ENCODE measurements around the gene WDFY4. TPM values are rescaled to one million over a fixed set of nuclear protein-coding genes. Genes with fewer than 3 reads are reported as not detected.

Gene WDFY4
- total and polyA plus RNA-seq, 9 of the 15 experiments (the other 6 are each of a cell fraction or from before 2014, with no cell fraction given) = 0.01 to 0.02 (median 0.01) TPM; not detected in 6

GRCh38 chr10:48697821-48698764, 13.4 kb downstream of the WDFY4 start:
- DNase-seq (ENCODE audit: extremely low read depth in 1 of 4, low spot score in 3 of 4) = no peak
- Histone ChIP-seq H4K20me1 (replicated peaks; ENCODE audit: control insufficient read depth, insufficient read depth, low read length) (peaks cover 11% of the 10 kb centered on the region; the same call in 1 of the 2 replicates), H3K36me3 (ENCODE audit: control insufficient read depth, insufficient read depth, low read length) (no peaks in the 10 kb centered on the region), H3K9ac (ENCODE audit: insufficient read depth in 1 of 2, low read depth in 2 of 2, low read length in 2 of 2) (no peak overlapping the region), H3K79me2 (ENCODE audit: control insufficient read depth, insufficient read depth, low read length) (no peaks in the 10 kb centered on the region), H3K27me3 (ENCODE audit: control insufficient read depth in 2 of 2, insufficient read depth in 2 of 2, low read length in 2 of 2) (peaks cover 9 to 35% of the 10 kb centered on the region in 2 experiments; a peak in 3 of 5 replicates), H3K9me1 (ENCODE audit: control insufficient read depth, insufficient read depth, low read length) (no peaks in the 10 kb centered on the region), H3K4me1 (replicated peaks in 1 of 2; ENCODE audit: control insufficient read depth in 2 of 2, insufficient read depth in 2 of 2, low read length in 2 of 2) (peaks cover 0 to 3% of the 10 kb centered on the region in 2 experiments; a peak in 2 of 5 replicates), H3K27ac (ENCODE audit: extremely low read depth, low read depth, low read length) (no peak overlapping the region), H2AFZ (ENCODE audit: low read depth, low read length) (no peak overlapping the region), H3K4me3 (no peak overlapping the region), H3K4me2 (ENCODE audit: insufficient read depth, low read length) (no peak overlapping the region), H3K9me3 (replicated peaks; ENCODE audit: control insufficient read depth, insufficient read depth, low read depth, low read length) (no peaks in the 10 kb centered on the region)
- CTCF ChIA-PET (ENCODE audit: low intra/inter-chr PET ratio) = no interaction called here
- no peak for FAIRE-seq
- POLR2A ChIA-PET = no interaction called here
- no peak; the same call in 2 of the 3 replicates for ATAC-seq
- in situ Hi-C loops (cut with MboI) (no loop called here), intact Hi-C loops (cut with micrococcal nuclease) (no loop called here)
- BruUV-seq (replicated peaks) = no TSS peak
- TF ChIP-seq ZNF3 (CRISPR knock-in tag; IDR thresholded peaks at IDR 0.05) = no peak
- 1% methylated on average over 19 of the region's 19 CpGs for WGBS (ENCODE audit: insufficient coverage, low coverage, missing lambda C conversion rate)

- Histone ChIP-seq H3K27ac (ENCODE audit: extremely low read depth, low read depth, low read length) (no peak overlapping the region), H3K9me3 (replicated peaks; ENCODE audit: control insufficient read depth, insufficient read depth, low read depth, low read length) (no peaks in the 10 kb centered on the region), H3K4me3 (no peak overlapping the region), H3K4me2 (ENCODE audit: insufficient read depth, low read length) (no peak overlapping the region), H3K4me1 (replicated peaks in 1 of 2; ENCODE audit: control insufficient read depth in 2 of 2, insufficient read depth in 2 of 2, low read length in 2 of 2) (peaks cover 0 to 3% of the 10 kb centered on the region in 2 experiments; a peak in 2 of 5 replicates), H2AFZ (ENCODE audit: low read depth, low read length) (no peak overlapping the region), H3K27me3 (ENCODE audit: control insufficient read depth in 2 of 2, insufficient read depth in 2 of 2, low read length in 2 of 2) (peaks cover 9 to 36% of the 10 kb centered on the region in 2 experiments; a peak in 3 of 5 replicates), H4K20me1 (replicated peaks; ENCODE audit: control insufficient read depth, insufficient read depth, low read length) (peaks cover 11% of the 10 kb centered on the region; the same call in 1 of the 2 replicates), H3K9me1 (ENCODE audit: control insufficient read depth, insufficient read depth, low read length) (no peaks in the 10 kb centered on the region), H3K79me2 (ENCODE audit: control insufficient read depth, insufficient read depth, low read length) (no peaks in the 10 kb centered on the region), H3K9ac (ENCODE audit: insufficient read depth in 1 of 2, low read depth in 2 of 2, low read length in 2 of 2) (no peak overlapping the region), H3K36me3 (ENCODE audit: control insufficient read depth, insufficient read depth, low read length) (no peaks in the 10 kb centered on the region)
- CTCF ChIA-PET (ENCODE audit: low intra/inter-chr PET ratio) = no interaction called here
- ATAC-seq (no peak; the same call in 2 of the 3 replicates), FAIRE-seq (no peak), DNase-seq (ENCODE audit: extremely low read depth in 1 of 4, low spot score in 3 of 4) (no peak)
- no TSS peak for BruUV-seq (replicated peaks)
- POLR2A ChIA-PET = interaction anchor here (0.7 kb wide), 1 partner anchor 1474 kb away, joined by 3 read pairs; no protein-coding TSS in a partner anchor
- 0% methylated on average over 8 of the region's 8 CpGs for WGBS (ENCODE audit: insufficient coverage, low coverage, missing lambda C conversion rate)
- in situ Hi-C loops (cut with MboI) = no loop called here
- intact Hi-C loops (cut with micrococcal nuclease) = no loop called here
- TF ChIP-seq AFF1 (IDR thresholded peaks at IDR 0.05; ENCODE audit: low read depth in 1 of 2, partially characterized antibody in 2 of 2) (no peak), ZBTB8A (IDR thresholded peaks at IDR 0.05; ENCODE audit: partially characterized antibody) (no peak), KDM5B (IDR thresholded peaks at IDR 0.05; ENCODE audit: insufficient replicate concordance, low read depth, low read length) (no peak), HIVEP1 (CRISPR knock-in tag; IDR thresholded peaks at IDR 0.05) (no peak), GABPB1 (CRISPR knock-in tag; IDR thresholded peaks at IDR 0.05) (no peak), BDP1 (IDR thresholded peaks at IDR 0.05; ENCODE audit: insufficient read depth, insufficient read length) (no peak)
These were observed 14.4 kb downstream of the WDFY4 start for GRCh38 chr10:48699011-48699627.
